Germinal center (tissue), 1 donor: ENCODE measurements around the gene NYAP1.
A peak's percentile ranks its signal among the peaks of the same experiment; 100 is the strongest.
"Not testable (repeated sequence)": the region's sequence is repeated elsewhere in the genome, so short reads cannot be mapped to it uniquely, and the experiment has no call there.

Experiments used
- DNase-seq: peaks from one replicate; pipeline ENCODE4 v3.0.0; 2012; ENCODE audit warnings: mixed read lengths, low spot score

NYAP1 gene

DNA sequence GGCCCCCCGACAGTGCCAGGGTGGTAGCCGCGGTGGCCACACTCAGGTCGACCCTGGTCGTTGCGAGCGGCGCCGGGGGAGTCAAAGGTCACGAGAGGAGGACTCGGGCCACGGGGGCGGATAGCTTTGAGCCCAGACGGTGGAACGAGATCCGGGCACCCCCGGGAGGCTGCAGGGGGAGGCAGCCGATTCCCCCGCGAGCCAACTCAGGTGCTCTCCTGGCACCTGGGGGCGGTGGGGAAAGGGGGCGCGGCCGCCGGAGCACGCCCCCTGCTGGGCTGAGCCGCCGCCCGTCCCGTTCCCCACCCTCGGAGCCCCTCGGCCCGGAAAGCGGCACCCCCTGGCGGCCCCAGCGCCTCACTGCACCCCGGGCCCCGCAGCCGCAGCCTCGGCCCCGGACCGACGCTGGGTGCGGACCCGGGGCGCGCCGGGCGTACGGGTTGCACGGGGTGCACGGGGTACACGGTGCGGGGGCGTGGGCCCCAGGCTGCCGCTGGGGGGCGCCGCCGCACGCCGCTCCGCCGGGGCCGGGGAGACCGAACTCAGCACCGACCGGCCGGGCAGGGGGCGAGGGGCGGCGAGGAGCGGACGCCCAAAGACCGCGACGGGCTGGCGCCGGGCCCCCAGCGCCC lies 521 bp upstream of the NYAP1 start:
- DNase-seq, result peak; percentile 89

- DNase-seq, result peak; percentile 1
These were observed 932 bp downstream of the NYAP1 start for GRCh38 chr7:100484673-100485045.

- no peak for DNase-seq
These were observed 1.7 kb downstream of the NYAP1 start for GRCh38 chr7:100485471-100485876.

DNA sequence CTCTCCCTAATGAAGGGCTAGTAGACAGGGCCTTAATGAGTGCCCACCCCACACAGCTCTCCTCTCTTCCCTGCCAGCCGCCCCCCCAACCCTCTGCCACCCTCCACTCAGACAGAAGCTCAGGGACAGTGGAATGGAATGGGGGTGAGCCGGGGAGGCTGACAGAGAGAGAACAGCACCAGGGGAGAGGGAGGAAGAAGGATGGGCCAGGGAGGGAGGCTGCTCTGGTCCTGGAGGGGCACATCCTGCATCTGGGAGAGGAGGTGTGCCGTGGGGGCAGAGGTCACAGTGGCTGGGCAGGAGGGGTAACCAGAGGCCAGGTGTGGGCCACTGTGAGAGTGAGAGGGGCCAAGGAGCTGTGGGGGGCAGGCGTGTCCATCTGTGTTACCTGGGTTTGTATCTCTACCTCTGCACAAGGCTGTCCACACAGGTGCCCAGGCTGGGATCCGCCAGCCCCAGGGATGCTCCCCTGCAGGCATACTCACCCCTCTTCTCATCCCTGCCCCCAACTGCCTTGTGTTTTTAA lies 2.4 kb downstream of the NYAP1 start:
- no peak for DNase-seq

- no peak for DNase-seq
These were observed 3.2 kb downstream of the NYAP1 start for GRCh38 chr7:100486753-100487446.

GRCh38 chr7:100488333-100489095 lies 4.8 kb downstream of the NYAP1 start:
- no peak for DNase-seq

DNA sequence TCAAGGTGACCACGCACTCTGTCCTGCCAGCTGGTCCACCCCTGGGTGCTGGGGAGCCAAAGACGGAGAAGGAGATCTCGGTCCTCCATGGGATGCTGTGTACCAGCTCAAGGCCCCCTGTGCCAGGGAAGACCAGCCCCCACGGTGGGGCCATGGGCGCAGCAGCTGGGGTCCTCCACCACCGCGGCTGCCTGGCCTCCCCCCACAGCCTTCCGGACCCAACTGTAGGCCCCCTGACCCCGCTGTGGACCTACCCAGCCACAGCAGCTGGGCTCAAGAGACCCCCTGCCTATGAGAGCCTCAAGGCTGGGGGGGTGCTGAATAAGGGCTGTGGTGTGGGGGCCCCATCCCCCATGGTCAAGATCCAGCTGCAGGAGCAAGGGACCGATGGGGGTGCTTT lies 5.4 kb downstream of the NYAP1 start:
- no peak for DNase-seq

DNA sequence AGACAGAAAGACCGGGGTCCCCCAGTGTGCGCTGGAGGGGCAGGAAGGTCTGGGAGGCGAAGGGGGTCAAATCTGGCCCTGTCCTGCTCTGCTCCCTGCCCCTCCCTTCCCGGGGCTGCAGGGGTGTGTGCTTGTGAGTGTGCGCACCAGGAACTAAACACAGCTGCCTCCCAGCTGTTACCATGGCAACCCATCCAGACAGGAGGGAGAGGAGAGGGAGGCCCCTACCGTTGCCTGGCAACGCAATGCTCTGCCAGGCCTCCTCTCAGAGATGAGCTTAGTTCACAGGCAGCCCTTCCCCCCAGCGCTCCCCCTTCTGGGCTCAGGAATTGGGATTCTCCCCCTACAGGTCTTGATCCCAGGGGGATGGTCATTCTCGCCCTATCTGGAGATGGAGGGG lies 6.1 kb downstream of the NYAP1 start:
- DNase-seq, result peak; percentile 58

GRCh38 chr7:100490483-100491191 lies 6.9 kb downstream of the NYAP1 start:
- no peak for DNase-seq

DNA sequence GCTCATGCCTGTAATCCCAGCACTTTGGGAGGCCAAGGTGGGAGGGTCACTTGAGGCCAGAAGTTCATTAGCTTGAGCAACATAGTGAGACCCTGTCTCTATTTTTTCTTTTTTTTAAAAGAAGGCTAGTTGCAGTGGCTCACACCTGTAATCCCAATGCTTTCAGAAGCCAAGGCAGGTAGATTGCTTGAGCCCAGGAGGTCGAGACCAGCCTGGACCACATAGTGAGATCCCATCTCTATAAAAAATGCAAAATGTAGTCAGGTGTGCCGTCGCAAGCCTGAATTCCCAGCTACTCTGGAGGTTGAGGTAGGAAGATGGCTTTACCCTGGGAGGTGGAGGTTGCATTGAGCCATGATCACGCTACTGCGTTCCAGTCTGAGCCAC lies 7.5 kb downstream of the NYAP1 start:
- no peak for DNase-seq

DNA sequence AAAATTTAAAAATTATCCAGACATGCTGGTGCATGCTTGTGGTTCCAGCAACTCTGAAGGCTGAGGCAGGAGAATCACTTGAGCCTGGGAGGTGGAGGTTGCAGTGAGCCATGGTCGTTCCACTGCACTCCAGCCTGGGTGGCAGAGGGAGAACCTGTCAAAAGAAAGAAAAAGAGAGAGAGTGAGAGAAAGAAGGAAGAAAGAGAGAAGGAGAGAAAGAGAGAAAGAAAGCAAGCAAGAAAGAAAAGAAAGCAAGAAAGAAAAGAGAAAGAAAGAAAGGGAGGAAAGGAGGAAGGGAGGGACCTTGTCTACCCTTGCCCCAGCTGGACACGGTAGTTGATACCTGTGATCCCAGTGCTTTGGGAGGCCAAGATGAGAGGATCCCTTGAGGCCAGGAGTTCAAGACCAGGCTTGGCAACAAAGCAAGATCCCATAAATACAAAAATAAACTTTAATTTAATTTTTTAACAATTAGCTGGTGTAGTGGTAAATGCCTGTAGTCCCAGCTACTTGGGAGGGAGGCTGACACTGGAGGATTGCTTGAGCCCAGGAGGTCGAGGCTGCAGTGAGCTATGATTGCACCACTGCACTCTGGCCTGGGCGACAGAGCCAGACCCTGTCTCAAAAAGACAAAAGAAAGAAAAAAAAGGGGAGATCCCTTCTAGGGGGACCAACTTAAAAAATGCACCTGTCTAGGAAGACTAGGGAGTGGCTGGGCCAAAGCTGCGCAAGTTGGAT lies 9.2 kb downstream of the NYAP1 start:
- DNase-seq, result no peak

GRCh38 chr7:100493476-100494264 lies 9.9 kb downstream of the NYAP1 start:
- peak; percentile 33 for DNase-seq

GRCh38 chr7:100496509-100496908 lies 12.8 kb downstream of the NYAP1 start:
- no peak for DNase-seq

DNA sequence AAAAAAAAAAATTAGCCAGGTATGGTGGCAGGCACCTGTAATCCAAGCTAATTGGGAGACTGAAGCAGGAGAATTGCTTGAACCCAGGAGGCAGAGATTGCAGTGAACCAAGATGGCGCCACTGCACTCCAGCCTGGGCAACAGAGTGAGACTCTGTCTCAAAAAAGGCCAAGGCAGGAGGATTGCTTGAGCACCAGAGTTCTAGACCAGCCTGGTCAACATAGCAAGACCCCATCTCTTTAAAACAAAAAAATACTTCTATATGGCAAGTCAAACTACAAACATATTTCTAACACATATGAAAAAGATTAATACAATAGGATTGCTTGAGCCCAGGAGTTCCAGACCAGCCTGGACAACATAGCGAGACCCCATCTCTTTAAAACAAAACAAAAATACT lies 17.0 kb downstream of the NYAP1 start:
- not testable (repeated sequence) for DNase-seq

DNA sequence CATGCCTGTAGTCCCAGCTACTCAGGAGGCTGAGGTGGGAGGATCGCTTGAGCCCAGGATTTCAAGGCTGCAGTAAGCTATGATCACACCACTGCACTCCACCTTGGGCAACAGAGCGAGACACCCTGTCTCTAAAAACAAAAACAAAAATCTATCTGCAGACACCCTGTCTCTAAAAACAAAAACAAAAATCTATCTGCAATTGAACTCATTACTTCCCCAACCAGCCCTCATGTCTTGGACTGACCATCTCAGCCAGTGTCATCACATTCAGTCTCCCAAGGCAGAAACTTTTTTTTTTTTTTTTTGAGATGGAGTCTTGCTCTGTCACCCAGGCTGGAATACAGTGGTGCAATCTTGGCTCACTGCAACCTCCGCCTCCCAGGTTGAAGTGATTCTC lies 20.3 kb downstream of the NYAP1 start:
- not testable (repeated sequence) for DNase-seq

DNA sequence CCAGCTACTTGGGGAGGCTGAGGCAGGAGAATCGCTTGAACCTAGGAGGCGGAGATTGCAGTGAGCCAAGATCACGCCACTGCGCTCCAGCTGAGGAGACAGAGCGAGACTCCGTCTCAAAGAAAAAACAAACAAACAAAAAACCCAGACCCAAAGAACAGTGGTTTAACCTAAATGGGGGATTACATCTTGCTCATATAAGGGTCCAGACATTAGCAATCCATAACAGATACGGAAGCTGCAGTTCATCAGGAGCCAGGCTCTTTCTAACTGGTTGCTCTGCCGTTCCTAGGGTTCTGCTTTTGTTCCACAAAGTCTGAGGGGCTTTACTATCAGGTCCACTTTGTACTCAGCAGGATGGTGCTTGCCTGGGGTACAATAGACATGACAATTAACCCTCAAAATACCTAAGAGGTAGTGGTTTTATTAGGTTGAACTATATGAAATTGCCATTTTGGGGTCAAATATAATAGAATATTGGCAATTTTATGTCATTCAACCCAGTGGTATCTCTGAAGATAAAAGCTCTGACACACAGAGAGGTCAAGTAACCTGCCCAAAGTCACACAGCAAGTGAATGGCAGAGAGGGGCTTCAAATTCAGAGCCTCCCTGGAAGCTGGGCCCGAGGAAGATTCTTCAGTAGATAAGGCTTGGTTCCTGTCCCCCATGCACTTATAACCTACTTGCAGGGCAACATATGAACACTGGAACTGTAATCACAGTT lies 21.3 kb downstream of the NYAP1 start:
- DNase-seq, result no peak

GRCh38 chr7:100506356-100506923 lies 22.7 kb downstream of the NYAP1 start:
- no peak for DNase-seq

DNA sequence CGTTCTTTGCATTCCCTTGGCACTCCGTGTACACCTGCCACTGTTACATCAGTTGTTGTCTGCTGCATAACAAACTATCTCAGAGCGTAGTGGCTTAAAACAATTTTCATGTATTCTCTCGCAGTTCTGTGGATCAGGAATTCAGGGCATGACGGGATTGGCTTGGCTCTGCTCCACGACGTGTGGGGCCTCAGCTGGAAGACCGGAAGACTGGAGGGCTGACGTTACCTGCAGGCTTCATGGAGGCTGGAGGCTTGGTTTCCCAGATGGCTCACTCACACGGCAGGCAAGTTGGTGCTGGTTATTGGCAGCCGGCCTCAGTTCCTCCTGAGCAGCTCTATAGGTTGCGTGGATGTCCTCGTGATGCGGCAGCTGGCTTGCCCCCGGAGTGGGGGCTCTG lies 25.5 kb downstream of the NYAP1 start:
- no peak for DNase-seq

GRCh38 chr7:100510437-100511239 lies 26.9 kb downstream of the NYAP1 start:
- no peak for DNase-seq
